Activated naive CD8-positive, alpha-beta T cell treated with anti-CD3 and anti-CD28 coated beads, Interleukin-2, amount 50 U/mL, for 24 hours (primary cell): Measurements from ENCODE around the gene LIPC.

Experiments
- ATAC-seq: fragments of 150-1000 bp; cut with Tn5 transposase; one replicate; pipeline ENCODE4 v1.10.0; 2021
- DNase-seq: peaks from one replicate; pipeline ENCODE4 v3.0.0; 2021
- H3K27ac Mint-ChIP-seq: one replicate; pipeline ENCODE4 v1.8.0; 2021; ENCODE audit warnings: mild to moderate bottlenecking, mixed read lengths
- H3K27me3 Mint-ChIP-seq: one replicate; pipeline ENCODE4 v1.8.0; 2021; ENCODE audit warnings: mixed read lengths
- H3K36me3 Mint-ChIP-seq: one replicate; pipeline ENCODE4 v1.8.0; 2021; ENCODE audit warnings: low read depth, mixed read lengths
- H3K4me1 Mint-ChIP-seq: one replicate; pipeline ENCODE4 v1.8.0; 2021; ENCODE audit warnings: mixed read lengths
- H3K4me3 Mint-ChIP-seq: one replicate; pipeline ENCODE4 v1.8.0; 2021; ENCODE audit warnings: mild to moderate bottlenecking, moderate library complexity, mixed read lengths
- H3K9me3 Mint-ChIP-seq: one replicate; pipeline ENCODE4 v1.8.0; 2021; ENCODE audit warnings: mixed read lengths

LIPC gene

GRCh38 chr15:58520464-58520863, 88.7 kb downstream of the LIPC start:
- Mint-ChIP-seq H3K4me1 (peaks cover 56% of the 10 kb centered on the region), H3K9me3 (peaks cover 17% of the 10 kb centered on the region), H3K4me3 (no peak overlapping the region), H3K27ac (peak overlapping the region; percentile 45), H3K36me3 (peaks cover 8% of the 10 kb centered on the region), H3K27me3 (no peaks in the 10 kb centered on the region)
- ATAC-seq, result no peak
- DNase-seq, result no peak

GRCh38 chr15:58520936-58521292, 89.1 kb downstream of the LIPC start:
- Mint-ChIP-seq H3K4me1 (peaks cover 52% of the 10 kb centered on the region), H3K27ac (no peak overlapping the region), H3K4me3 (no peak overlapping the region), H3K36me3 (peaks cover 4% of the 10 kb centered on the region), H3K9me3 (peaks cover 13% of the 10 kb centered on the region), H3K27me3 (no peaks in the 10 kb centered on the region)
- DNase-seq, result no peak
- no peak for ATAC-seq

DNA sequence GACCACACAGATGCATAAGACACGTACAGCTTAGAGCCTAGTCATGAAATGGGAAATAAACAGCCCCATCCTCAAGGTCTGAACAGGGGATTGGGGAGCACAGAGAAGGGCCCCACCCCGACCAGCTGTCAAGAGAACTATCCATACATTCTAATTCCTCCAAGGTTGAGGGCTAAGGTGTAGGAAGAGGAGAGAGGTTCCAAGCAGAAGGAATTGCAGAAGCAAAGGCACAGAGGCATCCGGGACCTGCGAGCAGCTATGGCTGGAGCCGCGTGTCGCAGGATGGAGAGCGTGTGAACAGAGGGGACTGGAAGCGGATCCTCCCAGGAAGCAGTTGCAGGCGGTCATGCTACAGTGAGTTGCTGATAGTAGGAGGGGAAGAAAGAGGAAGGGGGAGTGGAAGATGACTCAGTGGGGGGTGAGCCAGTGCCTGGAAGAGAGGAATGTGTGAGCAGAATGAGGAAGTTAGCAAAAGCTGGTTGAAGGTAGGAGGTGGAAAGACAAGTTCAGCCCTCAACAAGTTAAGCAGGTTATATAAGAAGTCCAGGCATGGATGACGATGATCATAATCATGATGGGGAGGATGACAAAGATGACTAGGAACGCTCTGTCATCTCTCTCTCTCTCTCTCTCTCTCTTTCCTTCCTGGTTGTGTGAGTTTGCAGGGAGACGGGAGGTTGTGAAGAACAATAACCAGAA, 89.7 kb downstream of the LIPC start:
- no peaks in the 10 kb centered on the region for H3K27me3 Mint-ChIP-seq
- H3K4me3 Mint-ChIP-seq, result no peak overlapping the region
- H3K36me3 Mint-ChIP-seq, result peaks cover under 1% of the 10 kb centered on the region
- H3K4me1 Mint-ChIP-seq, result peaks cover 47% of the 10 kb centered on the region
- no peak for ATAC-seq
- H3K27ac Mint-ChIP-seq, result no peak overlapping the region
- no peak for DNase-seq
- peaks cover 8% of the 10 kb centered on the region for H3K9me3 Mint-ChIP-seq

DNA sequence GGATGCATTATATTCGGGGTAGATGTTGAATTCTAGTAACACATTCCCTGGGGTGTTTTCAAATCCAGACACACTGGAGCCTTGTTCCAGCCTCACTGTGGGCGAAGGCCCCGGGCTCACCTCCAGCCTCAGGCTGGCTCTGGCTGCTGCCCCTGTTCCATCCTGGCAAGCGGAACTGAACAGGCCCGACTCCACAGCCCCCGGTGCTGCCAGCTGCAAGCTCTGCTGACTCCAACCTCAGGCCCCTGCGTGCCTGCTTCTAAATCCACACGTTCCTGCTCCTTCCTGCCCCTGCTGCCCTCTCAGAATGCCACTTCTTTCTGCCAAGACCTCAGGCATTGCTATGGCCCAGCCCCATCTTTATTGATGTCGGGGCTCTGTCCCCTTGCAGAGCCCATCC, 90.6 kb downstream of the LIPC start:
- no peaks in the 10 kb centered on the region for H3K36me3 Mint-ChIP-seq
- H3K27me3 Mint-ChIP-seq, result no peaks in the 10 kb centered on the region
- peaks cover 37% of the 10 kb centered on the region for H3K4me1 Mint-ChIP-seq
- no peak for DNase-seq
- H3K4me3 Mint-ChIP-seq, result no peak overlapping the region
- H3K27ac Mint-ChIP-seq, result no peak overlapping the region
- no peak for ATAC-seq
- H3K9me3 Mint-ChIP-seq, result no peaks in the 10 kb centered on the region

DNA sequence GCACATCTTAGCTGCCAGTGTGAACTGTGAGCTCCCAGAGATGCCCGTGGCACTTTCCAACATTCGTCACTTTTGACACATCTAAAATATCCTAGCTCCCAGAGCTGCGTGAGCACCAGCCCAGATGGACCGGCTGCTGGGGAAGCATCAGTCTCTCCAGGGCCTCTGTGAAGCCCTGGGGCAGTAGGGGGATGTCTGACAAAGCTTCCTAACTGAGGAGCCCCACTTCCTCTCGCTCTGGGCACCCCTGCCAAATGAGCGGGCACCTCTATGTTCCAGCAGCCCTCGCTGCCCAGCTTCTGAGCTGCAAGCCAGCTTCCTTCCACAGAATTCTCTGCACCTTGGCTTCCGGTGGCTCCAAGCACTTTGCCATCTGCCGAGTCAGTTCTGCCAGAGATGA, 91.1 kb downstream of the LIPC start:
- H3K9me3 Mint-ChIP-seq, result no peaks in the 10 kb centered on the region
- peaks cover 32% of the 10 kb centered on the region for H3K4me1 Mint-ChIP-seq
- no peaks in the 10 kb centered on the region for H3K27me3 Mint-ChIP-seq
- H3K4me3 Mint-ChIP-seq, result no peak overlapping the region
- ATAC-seq (no peak), DNase-seq (no peak)
- H3K27ac Mint-ChIP-seq, result no peak overlapping the region
- no peaks in the 10 kb centered on the region for H3K36me3 Mint-ChIP-seq

DNA sequence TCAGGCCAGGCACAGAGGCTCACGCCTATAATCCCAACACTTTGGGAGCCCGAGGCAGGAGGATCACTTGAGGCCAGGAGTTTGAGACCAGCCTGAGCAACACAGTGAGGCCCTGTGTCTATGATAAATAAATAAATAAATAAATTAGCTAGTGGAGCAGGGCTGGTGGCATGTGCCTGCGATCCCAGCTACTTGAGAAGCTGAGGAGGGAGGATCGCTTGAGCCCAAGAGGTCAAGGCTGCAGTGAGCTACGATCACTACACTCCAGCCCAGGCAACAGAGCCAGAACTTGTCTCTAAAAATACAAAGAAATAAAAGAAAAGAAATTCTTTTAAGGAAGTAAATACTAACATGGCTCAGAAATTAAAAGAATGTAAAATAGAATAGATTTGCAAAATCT, 91.8 kb downstream of the LIPC start:
- Mint-ChIP-seq H3K27me3 (no peaks in the 10 kb centered on the region), H3K9me3 (no peaks in the 10 kb centered on the region), H3K4me1 (peaks cover 25% of the 10 kb centered on the region), H3K27ac (no peak overlapping the region), H3K36me3 (no peaks in the 10 kb centered on the region), H3K4me3 (no peak overlapping the region)
- DNase-seq (no peak), ATAC-seq (no peak)

DNA sequence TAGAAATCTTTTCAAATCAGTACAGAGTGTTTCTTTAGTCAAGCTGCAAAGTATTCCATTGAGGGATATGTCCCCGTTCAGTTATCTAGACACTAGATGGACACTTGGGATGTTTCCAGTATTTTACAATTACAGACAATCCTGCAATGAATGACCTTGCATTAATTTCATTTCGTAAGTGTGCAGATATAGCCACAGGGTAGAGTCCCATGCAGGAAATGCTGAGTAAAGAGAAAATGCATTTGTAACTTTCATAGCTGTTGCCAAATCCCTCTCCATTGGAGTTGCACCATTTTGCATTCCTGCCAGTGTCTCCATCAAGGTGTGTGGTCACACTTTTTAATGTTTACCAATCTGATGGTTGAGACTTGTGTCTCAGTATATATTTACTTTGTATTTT, 92.5 kb downstream of the LIPC start:
- ATAC-seq, result no peak
- Mint-ChIP-seq H3K4me3 (no peak overlapping the region), H3K27me3 (no peaks in the 10 kb centered on the region), H3K27ac (no peak overlapping the region), H3K36me3 (no peaks in the 10 kb centered on the region), H3K4me1 (peaks cover 21% of the 10 kb centered on the region), H3K9me3 (no peaks in the 10 kb centered on the region)
- DNase-seq, result no peak

DNA sequence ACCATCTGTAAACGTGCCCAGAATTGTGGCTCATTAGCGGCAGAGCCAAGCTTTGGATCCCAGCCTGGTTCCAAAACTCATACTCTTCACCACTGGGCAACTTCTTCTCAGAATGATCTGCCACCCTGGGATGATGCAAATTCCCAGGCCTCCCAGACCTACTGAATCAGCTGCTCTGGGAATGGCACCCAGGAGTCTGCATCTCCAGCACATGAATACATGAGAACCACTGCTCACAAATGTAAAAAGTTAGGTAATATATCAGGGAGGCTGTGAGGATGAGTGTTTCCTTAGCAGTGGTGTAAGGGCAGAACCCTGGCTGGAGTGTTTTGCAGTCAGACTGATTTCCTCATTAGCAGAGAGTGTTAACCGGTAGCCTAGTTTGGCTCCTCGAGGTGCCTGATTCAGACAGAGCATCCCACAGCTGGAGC, 94.2 kb downstream of the LIPC start:
- Mint-ChIP-seq H3K27me3 (no peaks in the 10 kb centered on the region), H3K36me3 (no peaks in the 10 kb centered on the region), H3K4me3 (no peak overlapping the region), H3K9me3 (no peaks in the 10 kb centered on the region), H3K4me1 (peaks cover 9% of the 10 kb centered on the region), H3K27ac (no peak overlapping the region)
- DNase-seq (no peak), ATAC-seq (no peak)

GRCh38 chr15:58526647-58527192, 94.9 kb downstream of the LIPC start:
- H3K27me3 Mint-ChIP-seq, result no peaks in the 10 kb centered on the region
- no peak overlapping the region for H3K4me3 Mint-ChIP-seq
- H3K9me3 Mint-ChIP-seq, result no peaks in the 10 kb centered on the region
- DNase-seq, result no peak
- no peaks in the 10 kb centered on the region for H3K36me3 Mint-ChIP-seq
- no peak overlapping the region for H3K27ac Mint-ChIP-seq
- ATAC-seq, result no peak
- peaks cover 2% of the 10 kb centered on the region for H3K4me1 Mint-ChIP-seq

GRCh38 chr15:58527573-58528187, 95.9 kb downstream of the LIPC start:
- Mint-ChIP-seq H3K36me3 (no peaks in the 10 kb centered on the region), H3K4me1 (no peaks in the 10 kb centered on the region), H3K27me3 (no peaks in the 10 kb centered on the region), H3K27ac (no peak overlapping the region), H3K4me3 (no peak overlapping the region), H3K9me3 (no peaks in the 10 kb centered on the region)
- DNase-seq, result no peak
- no peak for ATAC-seq

- no peak overlapping the region for H3K27ac Mint-ChIP-seq
- no peak for DNase-seq
- H3K27me3 Mint-ChIP-seq, result no peaks in the 10 kb centered on the region
- H3K4me1 Mint-ChIP-seq, result no peaks in the 10 kb centered on the region
- H3K36me3 Mint-ChIP-seq, result no peaks in the 10 kb centered on the region
- no peak for ATAC-seq
- H3K9me3 Mint-ChIP-seq, result no peaks in the 10 kb centered on the region
- no peak overlapping the region for H3K4me3 Mint-ChIP-seq
Observed at GRCh38 chr15:58528188-58528870, 96.5 kb downstream of the LIPC start.

- no peaks in the 10 kb centered on the region for H3K27me3 Mint-ChIP-seq
- H3K9me3 Mint-ChIP-seq, result no peaks in the 10 kb centered on the region
- no peak for ATAC-seq
- no peak for DNase-seq
- H3K27ac Mint-ChIP-seq, result no peak overlapping the region
- no peaks in the 10 kb centered on the region for H3K4me1 Mint-ChIP-seq
- no peaks in the 10 kb centered on the region for H3K36me3 Mint-ChIP-seq
- H3K4me3 Mint-ChIP-seq, result no peak overlapping the region
Observed at GRCh38 chr15:58529041-58529440, 97.2 kb downstream of the LIPC start.

GRCh38 chr15:58530056-58530590, 98.3 kb downstream of the LIPC start:
- Mint-ChIP-seq H3K9me3 (no peaks in the 10 kb centered on the region), H3K4me1 (no peaks in the 10 kb centered on the region), H3K27me3 (no peaks in the 10 kb centered on the region), H3K36me3 (no peaks in the 10 kb centered on the region), H3K27ac (no peak overlapping the region), H3K4me3 (no peak overlapping the region)
- ATAC-seq (no peak), DNase-seq (no peak)

GRCh38 chr15:58532126-58532525, 100.3 kb downstream of the LIPC start:
- Mint-ChIP-seq H3K4me3 (no peak overlapping the region), H3K4me1 (no peaks in the 10 kb centered on the region), H3K36me3 (no peaks in the 10 kb centered on the region), H3K27ac (no peak overlapping the region), H3K9me3 (no peaks in the 10 kb centered on the region), H3K27me3 (no peaks in the 10 kb centered on the region)
- ATAC-seq, result no peak
- no peak for DNase-seq

DNA sequence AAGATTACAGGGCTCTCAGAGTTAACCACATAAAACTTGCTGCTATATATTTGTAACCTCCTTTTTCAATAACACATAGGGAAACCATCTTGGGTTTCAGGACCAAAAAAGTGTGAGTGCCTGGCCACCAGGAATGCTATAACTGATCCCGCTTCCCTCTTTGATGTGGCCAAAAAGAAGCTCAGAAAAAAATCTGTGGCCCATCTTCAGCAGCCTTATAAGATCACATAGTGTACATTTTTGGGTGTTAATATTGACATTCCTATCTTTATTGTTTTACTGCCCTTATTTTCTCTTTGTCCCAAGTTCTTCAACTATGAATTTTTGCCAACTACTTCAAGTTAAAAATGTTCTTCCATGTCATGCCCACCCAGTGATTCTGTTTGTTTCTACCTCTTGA, 102.8 kb downstream of the LIPC start:
- no peak overlapping the region for H3K4me3 Mint-ChIP-seq
- H3K36me3 Mint-ChIP-seq, result no peaks in the 10 kb centered on the region
- DNase-seq (no peak), ATAC-seq (no peak)
- no peaks in the 10 kb centered on the region for H3K27me3 Mint-ChIP-seq
- H3K4me1 Mint-ChIP-seq, result no peaks in the 10 kb centered on the region
- no peak overlapping the region for H3K27ac Mint-ChIP-seq
- no peaks in the 10 kb centered on the region for H3K9me3 Mint-ChIP-seq
